Glutamatergic neuron (in vitro differentiated cells): Measurements from ENCODE around the gene ADCYAP1R1. TPM values are rescaled to one million over a fixed set of nuclear protein-coding genes. Genes with fewer than 3 reads are reported as not detected.

Experiments
- DNase-seq: peaks from one replicate; pipeline ENCODE4 v3.0.0; 2022
- H3K27ac Mint-ChIP-seq: one replicate; pipeline ENCODE4 v1.8.0; 2020; ENCODE audit warnings: mild to moderate bottlenecking, mixed read lengths, inconsistent platforms; ENCODE audit not compliant: unreplicated experiment
- H3K27me3 Mint-ChIP-seq: one replicate; pipeline ENCODE4 v1.8.0; 2020; ENCODE audit warnings: mild to moderate bottlenecking, moderate library complexity, mixed read lengths, inconsistent platforms; ENCODE audit not compliant: unreplicated experiment
- H3K36me3 Mint-ChIP-seq: one replicate; pipeline ENCODE4 v1.8.0; 2020; ENCODE audit warnings: mild to moderate bottlenecking, mixed read lengths, inconsistent platforms; ENCODE audit not compliant: unreplicated experiment
- H3K4me1 Mint-ChIP-seq: one replicate; pipeline ENCODE4 v1.8.0; 2020; ENCODE audit warnings: mild to moderate bottlenecking, low read depth, mixed read lengths, inconsistent platforms; ENCODE audit not compliant: unreplicated experiment
- H3K4me3 Mint-ChIP-seq: one replicate; pipeline ENCODE4 v1.8.0; 2020; ENCODE audit warnings: mild to moderate bottlenecking, mixed read lengths, inconsistent platforms; ENCODE audit not compliant: unreplicated experiment
- H3K9me3 Mint-ChIP-seq: one replicate; pipeline ENCODE4 v1.8.0; 2020; ENCODE audit warnings: mild to moderate bottlenecking, moderate library complexity, mixed read lengths, inconsistent platforms; ENCODE audit not compliant: unreplicated experiment
- total RNA-seq: library from RNA; stranded (reverse); fragmentation: NEBNext Ultra II Directional; extraction: Animal tissue kit (Norgen Biotek cat#: 25700); gene quantifications from one replicate; pipeline ENCODE4 v1.2.1, GENCODE V29; 2021; ENCODE audit not compliant: unreplicated experiment
- TF ChIP-seq, protein P1 (sequence below): fragments of 200-600 bp; sonication (generic); IDR thresholded peaks from one replicate; pipeline ENCODE4 v1.5.0; 2021; ENCODE audit not compliant: partially characterized antibody, unreplicated experiment

The ADCYAP1R1 gene
- total RNA-seq, 1 donor from 2014 or later, result 0.71 TPM

DNA sequence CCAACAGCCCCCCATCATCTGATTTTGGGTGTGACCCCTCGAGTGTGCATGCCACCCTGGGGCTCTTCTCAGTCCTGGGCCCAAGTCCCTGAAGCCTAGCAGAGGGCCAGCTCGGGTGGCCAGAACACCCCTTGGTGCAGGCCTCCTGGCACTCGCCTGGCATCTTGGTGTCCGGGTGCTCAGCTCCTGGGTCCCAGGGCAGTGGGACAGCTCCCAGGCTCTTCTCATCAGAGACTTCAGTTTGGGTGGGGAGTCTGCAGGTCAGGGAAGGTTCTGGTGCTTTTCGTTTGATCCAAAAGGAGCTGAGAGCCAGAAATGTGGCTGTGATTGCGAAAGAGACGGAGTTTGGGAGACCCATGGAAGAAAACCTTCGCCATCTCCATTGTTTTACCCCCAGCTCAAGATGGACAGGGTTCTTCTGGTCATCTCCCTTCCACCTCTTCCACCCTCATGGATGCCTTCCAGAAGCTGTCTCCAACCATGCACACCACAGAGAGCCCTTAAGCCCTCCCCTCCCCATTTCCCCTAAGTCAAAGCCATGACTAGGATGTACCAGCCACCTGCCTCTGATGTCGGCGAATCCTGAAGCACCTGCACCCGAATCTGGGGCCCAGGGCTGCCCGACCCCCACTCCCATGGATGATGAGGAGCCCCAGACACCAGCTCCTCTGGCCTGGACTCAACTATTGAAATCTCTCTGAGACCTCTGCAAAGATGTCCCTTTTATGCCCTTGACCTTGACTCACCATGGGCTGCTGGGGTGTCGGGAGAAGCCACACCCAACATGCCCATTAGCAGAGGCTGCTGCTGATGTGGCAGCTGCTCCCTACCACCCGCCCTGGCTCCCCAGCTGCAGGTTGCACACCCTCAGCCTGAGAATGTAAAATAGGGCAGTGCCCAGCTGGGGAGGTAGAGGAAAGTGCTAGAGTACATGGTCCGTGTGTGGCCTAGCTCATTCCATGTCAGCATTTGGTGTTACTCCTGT, 55.3 kb downstream of the ADCYAP1R1 start:
- Mint-ChIP-seq H3K27ac (no peak overlapping the region), H3K27me3 (no peaks in the 10 kb centered on the region), H3K4me3 (no peak overlapping the region), H3K9me3 (no peaks in the 10 kb centered on the region), H3K36me3 (no peaks in the 10 kb centered on the region), H3K4me1 (peaks cover 6% of the 10 kb centered on the region)
- TF ChIP-seq, protein P1, sequence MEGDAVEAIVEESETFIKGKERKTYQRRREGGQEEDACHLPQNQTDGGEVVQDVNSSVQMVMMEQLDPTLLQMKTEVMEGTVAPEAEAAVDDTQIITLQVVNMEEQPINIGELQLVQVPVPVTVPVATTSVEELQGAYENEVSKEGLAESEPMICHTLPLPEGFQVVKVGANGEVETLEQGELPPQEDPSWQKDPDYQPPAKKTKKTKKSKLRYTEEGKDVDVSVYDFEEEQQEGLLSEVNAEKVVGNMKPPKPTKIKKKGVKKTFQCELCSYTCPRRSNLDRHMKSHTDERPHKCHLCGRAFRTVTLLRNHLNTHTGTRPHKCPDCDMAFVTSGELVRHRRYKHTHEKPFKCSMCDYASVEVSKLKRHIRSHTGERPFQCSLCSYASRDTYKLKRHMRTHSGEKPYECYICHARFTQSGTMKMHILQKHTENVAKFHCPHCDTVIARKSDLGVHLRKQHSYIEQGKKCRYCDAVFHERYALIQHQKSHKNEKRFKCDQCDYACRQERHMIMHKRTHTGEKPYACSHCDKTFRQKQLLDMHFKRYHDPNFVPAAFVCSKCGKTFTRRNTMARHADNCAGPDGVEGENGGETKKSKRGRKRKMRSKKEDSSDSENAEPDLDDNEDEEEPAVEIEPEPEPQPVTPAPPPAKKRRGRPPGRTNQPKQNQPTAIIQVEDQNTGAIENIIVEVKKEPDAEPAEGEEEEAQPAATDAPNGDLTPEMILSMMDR, result no peak
- DNase-seq, result no peak

DNA sequence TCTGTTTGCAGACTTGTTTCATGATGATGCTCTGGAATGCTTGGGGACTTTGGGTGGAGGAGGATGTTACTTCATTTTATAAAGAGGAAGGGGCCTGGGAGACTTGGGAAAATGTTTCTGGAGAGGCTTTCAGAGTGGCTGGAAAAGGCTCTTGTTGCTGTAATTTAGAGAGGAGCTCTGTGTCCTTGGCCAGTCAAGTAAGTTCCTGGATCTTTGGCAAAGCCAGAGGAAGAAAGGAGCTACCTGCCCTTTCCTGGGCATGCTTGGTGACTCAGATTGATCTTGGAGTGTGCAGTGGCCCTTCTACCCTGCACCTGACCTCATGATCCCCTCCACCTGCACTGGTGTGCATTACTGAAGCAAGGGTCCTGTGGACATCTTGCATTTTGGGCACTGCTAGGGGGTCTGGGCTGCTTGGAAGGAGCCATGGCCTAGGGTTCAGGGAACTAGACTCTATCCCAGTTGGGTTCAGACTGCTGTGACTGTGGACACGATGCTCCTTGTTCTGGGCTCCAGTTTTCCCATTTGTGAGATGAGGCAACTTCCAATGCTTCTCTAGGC, 56.1 kb downstream of the ADCYAP1R1 start:
- Mint-ChIP-seq H3K27ac (no peak overlapping the region), H3K9me3 (no peaks in the 10 kb centered on the region), H3K4me3 (no peak overlapping the region), H3K27me3 (no peaks in the 10 kb centered on the region), H3K36me3 (no peaks in the 10 kb centered on the region), H3K4me1 (peaks cover under 1% of the 10 kb centered on the region)
- TF ChIP-seq, protein P1, result no peak
- DNase-seq, result no peak

DNA sequence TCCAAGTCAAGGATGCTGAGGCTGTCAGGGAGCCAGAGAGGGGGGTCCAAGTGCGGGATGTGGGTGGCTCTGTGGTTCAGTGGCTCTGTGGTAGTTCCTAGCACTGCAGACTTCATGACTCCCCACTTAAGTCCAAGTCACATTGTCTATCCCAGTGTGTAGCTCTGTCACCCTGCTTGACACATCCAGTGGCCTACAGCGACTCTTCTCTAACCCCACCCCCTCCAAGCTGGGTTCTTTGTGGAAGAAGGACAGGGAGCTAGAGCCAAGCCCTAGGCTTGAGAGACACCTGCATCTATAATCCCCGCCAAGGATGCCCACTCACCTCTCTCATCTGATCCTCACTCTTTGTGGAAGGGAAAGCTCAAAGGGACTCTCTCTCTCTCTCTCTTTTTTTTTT, 57.6 kb downstream of the ADCYAP1R1 start:
- DNase-seq, result no peak
- Mint-ChIP-seq H3K27ac (no peak overlapping the region), H3K4me1 (no peaks in the 10 kb centered on the region), H3K27me3 (no peaks in the 10 kb centered on the region), H3K9me3 (no peaks in the 10 kb centered on the region), H3K4me3 (no peak overlapping the region), H3K36me3 (no peaks in the 10 kb centered on the region)
- TF ChIP-seq, protein P1, result no peak

DNA sequence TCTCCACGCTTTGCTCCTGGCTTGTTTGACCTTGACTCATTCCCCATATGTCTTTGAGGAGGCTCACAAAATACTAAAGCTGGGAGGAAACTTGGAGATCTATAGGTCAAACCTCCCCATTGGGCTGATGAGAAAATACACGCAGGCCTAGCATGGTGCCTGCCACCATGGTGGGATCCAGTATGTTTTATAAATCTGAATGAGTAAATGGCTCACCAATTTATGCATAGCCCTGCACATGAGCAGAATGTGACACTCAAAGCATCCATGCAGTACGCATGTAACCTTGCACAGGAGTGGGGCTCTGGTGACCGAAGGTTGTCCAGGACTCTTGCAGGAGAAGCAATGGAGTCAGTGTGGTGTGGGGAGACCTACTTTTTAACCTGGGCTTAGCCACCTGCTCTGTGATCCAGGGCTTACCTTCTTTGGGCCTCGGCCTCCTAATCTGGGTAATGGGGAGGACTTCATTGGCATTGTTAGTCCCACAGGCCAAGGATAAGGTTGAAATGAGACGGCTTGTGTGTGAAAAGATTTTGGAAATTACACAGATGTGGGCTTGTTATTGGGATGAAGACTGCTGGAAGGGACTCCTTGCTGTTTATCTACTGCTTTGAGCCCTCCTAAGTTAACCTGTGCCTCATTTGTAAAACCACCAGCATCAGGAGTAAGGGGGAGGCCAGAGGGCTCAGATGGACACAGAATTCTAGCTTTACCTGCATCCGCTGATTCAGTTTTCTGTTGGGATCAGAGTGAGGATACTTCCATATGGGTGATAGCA, 58.4 kb downstream of the ADCYAP1R1 start:
- no peak for DNase-seq
- H3K9me3 Mint-ChIP-seq, result no peaks in the 10 kb centered on the region
- no peak overlapping the region for H3K4me3 Mint-ChIP-seq
- H3K27me3 Mint-ChIP-seq, result no peaks in the 10 kb centered on the region
- no peaks in the 10 kb centered on the region for H3K4me1 Mint-ChIP-seq
- H3K27ac Mint-ChIP-seq, result no peak overlapping the region
- TF ChIP-seq, protein P1, result no peak
- no peaks in the 10 kb centered on the region for H3K36me3 Mint-ChIP-seq
